ENCODE results near the gene KRT74.

KRT74 gene

DNA sequence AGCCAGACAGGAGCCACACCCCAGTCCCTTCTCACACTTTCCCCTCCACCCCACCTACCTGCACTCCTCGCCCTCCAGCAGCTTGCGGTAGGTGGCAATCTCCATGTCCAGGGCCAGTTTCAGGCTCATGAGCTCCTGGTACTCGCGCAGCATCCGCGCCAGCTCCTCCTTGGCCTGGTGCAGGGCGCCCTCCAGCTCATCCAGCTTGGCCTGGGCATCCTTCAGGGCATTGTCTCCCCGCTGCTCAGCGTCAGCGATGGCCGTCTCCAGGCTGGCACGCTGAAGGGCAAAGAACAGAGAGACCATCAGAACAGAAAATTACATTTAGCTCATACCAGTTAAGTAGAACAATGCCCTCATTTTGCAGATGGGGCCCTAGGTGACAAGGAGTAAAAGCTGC, 5.5 kb downstream of the KRT74 start:
- no peak for DNase-seq

DNA sequence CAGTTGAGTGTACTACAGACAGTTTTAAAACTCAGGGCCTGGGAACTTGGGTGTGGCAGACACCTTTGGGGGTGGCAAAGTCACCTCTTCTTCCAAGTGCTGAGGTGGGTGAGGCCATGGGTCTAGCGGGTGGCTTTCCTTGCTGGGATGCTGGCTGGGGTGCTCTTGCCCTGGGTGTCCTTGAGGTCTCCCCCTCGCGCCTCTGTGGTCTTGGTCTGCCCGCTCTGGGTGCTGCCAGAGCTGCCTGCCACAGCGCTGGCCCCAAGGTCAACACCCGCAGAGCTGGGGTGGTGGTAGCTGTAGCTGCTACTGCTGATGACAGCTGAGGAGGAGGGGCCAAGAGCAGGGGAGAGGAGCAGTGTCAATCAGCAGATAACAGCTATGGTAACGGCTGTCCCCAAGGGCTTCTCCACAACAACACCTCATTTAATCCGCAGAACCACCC, 6.8 kb downstream of the KRT74 start:
- DNase-seq, result no peak

DNA sequence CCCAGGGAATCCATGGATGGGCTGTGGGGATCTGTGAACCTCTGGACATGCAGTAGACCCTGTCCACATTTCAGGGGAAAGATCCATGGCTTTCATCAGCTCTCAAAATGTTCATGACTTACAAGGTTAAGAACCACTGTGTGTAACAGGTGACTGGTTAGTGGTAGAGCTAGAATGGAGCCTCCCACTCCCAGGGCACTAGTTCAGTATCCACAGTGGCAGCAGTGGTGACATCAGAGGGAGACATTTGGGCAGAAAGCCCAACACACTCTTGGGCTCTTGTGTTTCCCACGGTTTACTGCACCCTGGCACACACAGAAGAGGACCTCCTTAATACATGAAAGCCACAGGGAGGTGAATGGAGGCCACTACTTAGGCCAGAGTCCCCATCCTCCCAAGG, 9.1 kb downstream of the KRT74 start:
- DNase-seq, result no peak

DNA sequence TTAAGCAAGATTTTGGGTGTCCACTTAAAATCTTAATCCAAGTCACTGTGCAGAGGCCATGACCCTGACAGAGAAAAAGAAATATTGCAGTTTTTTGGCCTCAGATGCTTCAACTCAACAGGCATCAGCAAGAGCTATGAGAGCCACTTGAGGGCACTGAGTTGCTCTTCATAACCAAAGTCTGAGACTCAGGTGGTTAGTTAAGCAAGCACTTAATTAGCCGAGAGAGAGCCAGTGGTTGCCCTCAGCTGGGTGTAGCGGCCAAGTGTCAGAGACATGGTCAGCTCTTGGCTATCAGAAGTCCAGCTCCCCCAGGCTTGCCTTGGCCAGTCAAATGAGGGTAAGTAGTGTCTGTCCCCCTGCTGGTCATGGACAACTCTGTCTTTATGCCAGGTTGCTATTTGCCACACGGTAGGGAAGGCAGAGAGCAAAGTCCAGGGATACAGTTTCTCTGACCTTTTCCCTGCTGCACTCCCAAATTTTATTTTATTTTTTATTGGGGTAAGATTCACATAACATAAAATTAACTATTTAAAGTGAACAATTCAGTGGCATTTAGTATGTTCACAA, 11.7 kb downstream of the KRT74 start:
- DNase-seq, result no peak

DNA sequence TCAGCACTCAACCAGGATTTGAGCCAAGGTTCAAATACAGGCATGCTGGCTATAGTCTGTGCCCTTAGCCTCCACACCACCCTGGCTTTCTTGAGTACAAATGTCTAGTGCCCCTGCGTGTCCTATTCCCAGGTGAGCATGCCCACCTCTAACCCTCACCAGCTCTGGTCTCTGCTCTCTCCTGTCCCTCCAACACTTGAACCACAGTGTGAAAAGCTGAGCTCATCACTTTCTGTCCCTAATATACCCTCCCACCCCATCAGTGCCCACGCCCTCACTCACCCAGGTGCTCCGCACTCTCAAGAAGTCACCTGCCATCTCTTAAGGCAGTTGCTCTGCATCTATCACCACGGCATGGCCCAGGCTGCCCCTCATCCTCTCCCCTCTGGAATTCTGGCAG, 13.7 kb downstream of the KRT74 start:
- DNase-seq, result no peak

DNA sequence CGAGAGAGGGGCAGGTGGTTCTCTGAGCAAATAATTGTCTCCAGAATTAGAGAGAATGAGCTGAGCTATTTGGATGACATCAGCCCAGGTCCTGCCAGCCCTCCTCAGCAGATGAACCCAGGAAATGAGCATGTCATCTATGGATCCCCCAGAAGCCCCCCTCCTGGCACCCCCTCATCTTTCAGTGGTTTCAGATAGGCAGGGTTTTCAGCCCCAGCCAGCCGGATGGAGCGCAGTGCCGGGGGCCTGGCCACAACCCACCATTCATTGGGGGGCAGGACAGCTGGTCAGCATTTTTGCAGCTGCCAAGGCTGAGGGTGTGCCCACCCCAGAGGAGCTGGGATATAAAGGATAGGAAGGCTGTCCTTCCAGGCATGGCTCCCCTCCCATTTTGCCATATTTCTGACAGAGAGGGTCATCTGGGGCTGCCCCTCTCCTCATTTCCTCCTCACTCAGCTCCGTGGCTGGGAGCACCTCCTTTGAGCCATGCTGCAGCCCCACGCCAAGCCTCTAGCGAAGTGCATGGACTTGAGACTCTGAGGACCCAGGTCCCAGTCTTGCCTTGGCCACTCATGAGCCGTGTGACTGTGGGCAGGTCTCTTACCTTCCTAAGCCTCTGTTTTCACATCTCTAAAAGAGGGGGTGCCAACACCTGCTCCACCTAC, 14.7 kb downstream of the KRT74 start:
- no peak for DNase-seq

DNA sequence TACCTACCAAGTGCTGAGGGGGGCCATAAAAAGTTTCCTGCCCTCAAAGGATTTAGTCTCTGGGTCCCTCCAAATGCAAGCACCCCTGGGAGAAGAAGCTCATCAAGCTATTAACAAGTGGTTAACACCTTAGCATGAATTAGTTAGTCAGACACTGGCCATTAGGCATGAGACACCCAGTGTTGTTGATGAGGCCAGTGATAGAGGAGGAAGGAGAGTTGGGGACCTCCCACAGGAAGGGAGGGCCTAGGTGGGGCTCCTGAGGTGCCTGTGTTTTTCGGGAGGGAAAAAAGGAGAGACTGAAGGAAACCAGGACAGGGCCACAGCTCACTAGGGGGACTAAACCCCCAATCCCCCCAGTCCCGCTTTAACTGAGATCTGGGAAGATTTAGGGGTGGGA, 16.2 kb downstream of the KRT74 start:
- no peak for DNase-seq

DNA sequence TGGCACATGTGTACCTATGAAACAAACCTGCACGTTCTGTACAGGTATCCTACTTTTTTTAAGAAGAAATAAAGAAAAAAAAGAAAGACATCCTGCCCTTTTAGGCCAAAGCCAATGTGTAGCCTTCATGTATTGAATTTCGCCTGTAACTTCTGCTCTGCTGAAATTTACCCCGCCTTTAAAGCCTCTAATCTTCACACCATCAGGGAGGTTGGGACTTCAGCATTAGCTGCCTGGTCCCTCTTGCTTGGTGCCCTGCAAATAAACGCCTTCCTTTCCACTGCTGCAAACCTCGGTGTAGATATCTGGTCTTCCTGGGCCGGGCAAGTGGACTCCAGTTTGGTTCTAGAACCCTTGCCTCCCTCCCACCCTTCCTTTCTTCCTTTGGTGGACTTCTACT, 18.1 kb downstream of the KRT74 start:
- no peak for DNase-seq

DNA sequence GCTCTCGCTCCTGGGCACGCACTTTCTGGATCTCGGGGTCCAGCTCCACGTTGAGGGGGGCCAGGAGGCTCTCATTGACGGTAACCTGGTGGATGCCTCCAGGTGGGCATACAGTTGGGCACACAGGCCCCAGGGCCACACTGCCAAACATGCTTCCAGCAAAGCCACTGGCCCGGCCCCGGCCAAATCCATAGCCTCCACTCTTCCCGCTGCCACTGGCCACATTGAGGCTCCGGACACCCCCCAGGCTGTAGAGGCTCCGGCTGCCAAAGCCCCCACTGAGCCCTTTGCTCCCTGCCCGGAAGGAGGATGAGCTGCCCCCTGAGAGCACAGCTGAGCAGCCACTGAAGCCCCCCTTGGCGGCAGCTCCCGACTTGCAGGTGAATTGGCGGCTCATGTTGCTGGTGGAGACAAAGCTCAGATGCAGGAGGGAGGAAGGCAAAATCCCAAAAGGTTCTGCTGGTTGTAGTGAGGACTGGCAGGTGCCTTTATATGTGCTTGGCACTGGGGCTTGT, 20.9 kb downstream of the KRT74 start, which contains the start of gene KRT71:
TSS of gene KRT71 (minus strand) at position 465 of the 515 bp plus-strand sequence. CDS start at position 397, 68 bp downstream.
- no peak for DNase-seq

DNA sequence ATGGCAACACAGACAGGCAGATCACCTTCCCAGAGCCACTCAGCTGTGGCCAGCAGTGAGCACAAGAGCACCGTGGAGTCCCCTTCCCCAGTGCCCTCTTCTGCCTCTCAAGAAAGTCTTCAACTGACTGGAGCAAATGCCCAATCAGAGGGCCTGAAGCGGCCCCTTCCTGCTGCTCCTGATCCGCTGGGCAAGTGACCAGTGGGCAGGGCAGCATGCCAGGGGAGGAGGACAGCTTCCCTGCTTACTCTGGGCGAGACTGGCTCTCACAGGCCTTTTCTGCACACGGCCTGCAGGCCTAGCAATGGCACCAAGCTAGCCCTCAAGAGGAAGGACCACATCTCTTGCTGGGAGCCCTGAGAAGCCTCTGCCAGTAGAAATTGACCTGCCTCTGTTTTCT, 21.6 kb downstream of the KRT74 start:
- DNase-seq, result no peak

DNA sequence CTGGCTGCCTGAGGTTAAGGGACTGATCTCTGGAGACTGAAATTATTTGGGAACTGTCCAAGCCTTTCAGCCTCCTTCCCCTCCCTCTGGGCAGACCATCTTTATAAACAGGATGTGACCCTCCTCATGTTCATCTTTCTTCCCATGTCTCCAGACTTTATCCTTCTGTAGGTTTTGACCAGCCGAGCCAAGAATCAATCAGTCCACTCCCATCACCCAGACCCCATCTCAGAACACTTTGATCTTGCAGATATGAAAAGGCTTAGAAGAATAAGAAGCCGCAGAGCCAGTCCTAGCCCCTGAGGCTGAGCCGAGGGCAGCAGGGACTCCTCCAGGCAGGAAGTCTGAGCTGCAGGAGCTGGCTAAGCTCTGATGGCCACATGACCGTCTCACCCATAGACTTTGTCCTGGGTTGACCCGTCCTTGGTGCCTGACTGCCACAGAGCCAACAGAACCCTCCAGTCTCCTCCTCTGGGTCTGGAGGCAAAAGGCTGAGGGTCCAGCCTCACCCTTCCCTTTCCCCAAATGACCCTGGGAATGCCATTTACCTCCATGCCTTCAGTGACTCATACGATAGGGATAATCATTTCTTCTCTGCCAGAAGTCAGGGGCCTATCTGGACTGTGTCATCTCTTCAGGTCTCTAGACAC, 22.3 kb downstream of the KRT74 start:
- no peak for DNase-seq

DNA sequence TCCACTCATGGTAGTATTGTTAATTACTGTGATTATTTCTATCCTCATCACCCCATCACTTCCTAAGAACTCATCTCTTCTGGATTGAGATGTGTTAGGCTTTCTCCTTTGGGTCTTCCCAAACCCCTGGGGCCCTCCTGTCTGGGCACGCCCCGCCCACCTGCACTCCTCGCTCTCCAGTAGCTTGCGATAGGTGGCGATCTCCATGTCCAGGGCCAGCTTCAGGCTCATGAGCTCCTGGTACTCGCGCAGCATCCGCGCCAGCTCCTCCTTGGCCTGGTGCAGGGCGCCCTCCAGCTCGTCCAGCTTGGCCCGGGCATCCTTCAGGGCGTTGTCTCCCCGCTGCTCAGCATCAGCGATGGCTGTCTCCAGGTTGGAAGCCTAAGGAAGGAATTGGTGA, 27.5 kb downstream of the KRT74 start:
- DNase-seq, result no peak

DNA sequence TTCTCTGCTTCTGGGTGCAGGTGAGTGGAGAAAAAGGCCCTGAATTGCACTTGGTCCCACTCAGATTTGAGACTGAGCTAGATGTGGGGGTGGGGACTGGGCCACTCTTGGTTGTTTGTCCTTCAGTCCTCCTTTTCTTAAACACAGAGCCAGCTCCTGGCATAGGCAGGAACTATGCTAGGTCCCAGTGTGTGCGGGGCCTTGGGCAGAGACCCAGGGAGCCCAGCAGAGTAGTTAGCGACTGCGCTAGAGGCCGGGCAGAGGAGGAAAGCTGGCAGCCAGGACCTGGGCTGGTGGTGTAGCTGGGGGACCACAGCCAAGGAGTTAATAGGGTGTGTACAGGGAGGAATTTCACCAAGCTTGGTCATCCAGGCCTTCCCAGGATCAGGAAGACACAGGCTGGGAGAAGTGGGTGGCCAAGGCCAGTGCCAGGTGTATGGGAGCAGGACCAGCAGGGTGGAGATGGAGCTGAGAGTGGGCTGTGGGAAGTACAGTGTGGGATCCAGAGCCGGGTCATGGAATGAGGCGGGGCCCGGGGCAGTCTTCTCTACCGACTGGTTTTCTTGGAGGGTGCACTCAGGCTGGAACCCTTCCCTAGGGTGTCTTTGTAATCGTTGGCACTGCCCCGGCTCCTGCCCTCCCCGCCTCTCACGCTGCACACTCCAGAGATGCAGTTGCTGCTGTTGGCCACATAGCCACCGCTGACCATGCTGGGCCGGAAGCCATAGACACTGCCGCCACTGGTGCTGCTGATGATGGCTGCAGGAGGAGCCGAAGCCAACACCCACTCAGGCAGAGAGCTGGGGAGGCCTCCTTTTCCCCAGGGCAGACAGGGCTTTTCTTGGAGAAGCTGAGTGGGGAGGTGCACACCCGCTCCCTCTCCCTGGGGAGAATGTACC, 29.4 kb downstream of the KRT74 start:
- DNase-seq, result no peak

DNA sequence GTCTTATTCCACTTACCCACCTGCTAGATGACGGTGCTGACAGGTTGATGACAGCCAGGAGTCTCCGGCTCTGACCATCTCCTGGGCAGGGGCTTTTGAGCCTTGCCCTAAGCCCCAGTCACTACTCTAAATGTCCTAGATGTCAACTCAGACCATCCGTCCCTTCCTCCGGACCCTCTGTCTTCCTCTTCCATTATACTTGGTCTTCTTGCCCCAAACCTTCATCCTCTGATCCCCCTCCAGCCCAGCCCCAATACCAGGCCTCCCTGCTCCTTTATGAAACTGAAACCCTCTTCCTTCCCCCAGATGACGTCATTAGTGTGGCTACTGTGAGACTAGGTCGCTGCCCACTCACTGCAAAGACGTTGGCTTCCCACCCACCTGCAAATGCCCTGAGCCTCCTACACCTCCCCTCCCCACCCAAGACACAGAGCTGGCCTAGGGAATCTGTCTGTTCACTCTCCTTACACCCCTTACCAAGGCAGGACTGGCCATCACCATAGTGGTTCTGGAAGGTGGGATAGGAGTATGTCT, 30.8 kb downstream of the KRT74 start:
- no peak for DNase-seq

DNA sequence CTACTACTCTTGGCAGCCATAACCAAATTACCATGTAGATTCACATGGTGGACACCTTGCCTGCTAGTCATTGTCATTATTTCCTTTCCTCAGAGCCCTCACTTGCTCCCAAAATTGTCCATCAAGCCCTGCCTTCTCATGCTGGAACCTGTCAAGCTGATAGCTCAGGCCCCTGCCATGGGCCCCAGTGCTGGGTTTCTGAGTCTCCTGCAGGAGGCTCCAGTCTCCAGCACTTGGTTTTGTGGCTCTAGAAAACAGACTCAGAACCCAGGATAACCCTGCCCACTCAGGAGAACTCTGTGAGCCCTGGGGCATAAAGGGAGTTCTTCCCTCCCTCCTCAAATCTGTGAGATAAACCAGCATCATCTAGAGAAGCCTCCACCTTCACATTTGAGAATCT, 31.5 kb downstream of the KRT74 start:
- DNase-seq, result no peak

DNA sequence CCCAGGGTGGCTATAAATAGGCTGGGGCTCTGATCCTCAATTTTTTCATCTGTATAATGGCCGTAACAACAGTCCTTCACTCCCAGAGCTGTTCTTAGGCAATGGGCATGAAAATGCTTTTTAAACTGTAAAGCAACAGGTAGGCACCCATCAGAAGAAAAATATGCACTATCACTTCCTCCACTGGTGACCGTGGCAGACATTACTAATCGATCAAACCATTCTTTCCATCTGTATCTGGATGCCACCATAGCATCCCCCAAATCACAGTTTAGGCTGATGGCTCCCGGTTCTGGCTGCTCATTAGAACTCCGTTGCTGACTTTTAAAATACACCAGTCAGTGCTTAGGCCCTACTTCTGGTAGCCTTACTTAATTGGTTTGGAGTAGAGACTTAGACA, 31.9 kb downstream of the KRT74 start:
- DNase-seq, result no peak

DNA sequence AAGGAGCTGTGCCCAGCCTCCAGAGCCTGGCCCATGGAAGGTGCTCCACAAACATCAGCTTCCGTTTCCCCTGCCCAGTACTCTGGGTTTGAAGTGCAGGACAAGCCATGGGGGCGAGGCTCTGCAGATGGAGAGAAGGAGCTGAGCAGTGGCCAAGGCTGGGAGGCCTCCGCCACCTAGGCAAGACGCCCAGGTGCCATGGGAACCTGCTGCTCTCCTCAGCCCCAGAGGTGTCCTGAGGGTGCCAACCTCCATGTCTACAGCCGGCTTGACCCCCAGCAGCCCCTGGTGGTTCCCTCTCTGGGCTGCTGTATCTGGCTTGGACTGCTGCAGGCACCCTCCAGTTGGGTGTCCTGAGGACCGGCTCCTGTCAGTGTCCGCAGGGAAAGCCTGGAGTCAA, 33.1 kb downstream of the KRT74 start:
- DNase-seq, result no peak

DNA sequence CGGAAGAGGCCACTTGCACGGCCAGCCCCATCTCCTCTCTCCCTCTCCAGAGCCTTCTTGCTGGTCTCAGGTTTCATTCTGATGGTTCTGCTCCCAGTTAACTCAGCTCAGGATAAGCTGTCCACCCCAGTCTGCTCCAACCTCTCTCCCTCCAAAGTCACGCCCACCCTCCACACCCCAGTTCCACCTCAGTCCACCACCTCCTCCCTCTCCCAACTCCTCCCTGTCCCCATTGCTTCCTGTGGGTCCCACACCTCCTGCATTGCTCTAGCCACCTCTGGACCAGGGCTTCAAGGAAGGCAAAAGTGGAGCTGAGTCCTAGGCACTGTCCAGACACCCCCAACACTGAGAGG, 33.8 kb downstream of the KRT74 start:
- no peak for DNase-seq

DNA sequence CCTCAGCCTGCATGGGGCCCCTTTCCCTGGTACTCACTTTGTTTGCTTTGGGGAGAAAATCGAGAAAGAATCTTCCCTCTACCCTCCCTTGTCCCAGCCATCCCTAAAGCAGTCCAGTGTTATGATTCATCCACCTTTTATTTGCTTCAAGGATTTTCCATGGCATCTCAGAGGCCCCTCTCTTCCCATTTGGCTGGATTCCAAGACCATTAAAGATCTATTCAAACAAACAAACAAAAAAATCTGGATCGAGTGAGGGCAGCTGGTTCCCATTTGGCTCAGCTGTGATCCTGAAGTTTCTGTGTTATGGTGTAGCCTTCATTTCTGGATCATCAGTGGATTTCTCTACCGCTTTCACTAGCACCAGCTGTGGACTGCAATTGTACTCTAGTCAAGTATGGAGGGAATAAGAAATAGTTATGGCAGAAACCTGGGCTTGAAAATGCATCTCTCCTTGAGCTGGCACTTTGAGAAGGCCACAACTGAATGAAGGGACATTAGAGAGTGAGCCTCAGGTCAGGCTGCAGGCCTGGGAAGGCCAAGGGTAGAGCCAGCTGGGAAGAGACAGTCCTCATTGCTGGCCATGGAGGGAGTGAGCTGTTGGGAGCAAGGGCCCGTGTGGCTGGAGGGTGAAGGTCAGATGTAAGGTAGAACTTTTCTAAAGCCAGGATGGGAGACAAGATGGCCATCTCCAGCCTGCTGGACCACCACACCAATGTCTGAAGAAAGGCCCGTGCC, 34.4 kb downstream of the KRT74 start:
- peak in 1 of 2 experiments; percentile 4 for DNase-seq

DNA sequence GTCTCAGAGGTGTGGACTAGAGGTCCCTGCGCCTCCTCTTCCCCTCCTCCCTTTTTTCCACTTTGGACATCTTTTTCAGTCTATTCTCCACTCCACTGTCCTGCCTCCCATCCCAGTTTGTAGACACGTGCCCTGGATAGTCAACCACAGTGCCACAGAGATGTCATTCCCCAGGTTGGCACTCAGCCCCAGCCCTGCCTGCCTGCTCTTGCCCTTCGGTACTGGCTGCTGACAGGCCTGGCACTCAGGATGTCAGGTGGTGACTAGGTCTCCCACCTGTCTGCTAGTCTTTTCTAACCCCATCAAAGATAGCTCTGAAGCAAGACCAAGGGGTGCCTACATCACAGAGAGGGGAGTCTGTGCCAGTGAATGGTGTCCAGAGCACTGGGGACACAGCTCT, 36.5 kb downstream of the KRT74 start:
- DNase-seq, result no peak

DNA sequence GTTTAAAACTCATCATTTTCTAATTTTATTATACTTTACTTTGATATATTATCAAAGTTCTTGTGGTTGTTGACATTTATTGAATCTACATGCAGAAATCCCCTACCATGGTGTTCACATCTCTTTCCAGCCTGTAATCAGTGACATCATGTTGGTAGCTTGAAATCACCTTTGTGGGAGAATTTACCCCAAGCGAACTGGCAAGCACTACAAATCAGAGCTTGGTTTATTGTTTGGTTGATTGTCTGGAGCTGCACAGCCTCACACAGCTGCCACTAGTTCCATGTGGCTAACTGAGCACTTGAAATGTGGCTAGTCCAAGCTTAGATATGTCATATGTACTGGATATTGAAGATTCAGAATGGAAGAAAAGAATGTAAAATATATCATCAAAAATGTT, 38.1 kb downstream of the KRT74 start:
- DNase-seq, result no peak

DNA sequence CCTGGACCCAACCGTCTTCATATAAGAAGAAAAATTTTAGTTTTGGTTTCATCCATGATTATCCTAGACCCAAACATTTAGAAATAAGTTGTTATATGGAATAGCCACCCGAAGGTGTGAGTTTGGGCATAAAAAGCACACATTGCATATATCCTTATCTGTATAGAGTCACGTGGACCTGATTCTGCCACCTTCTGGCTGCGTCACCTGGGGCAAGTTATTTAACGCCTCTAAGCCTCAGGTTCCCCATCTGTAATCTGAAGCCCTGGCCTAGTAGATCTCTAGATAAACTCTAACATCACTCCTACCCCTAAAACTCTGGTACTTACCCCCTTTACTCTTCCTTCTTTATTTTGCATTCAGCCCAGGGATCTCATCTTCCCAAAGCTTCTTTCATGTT, 39.2 kb downstream of the KRT74 start:
- DNase-seq, result no peak

All from NCI-H187 (cell line).